IgD-negative memory B cell (primary cell): ENCODE data around the gene KLKB1. TPM values are rescaled to one million over a fixed set of nuclear protein-coding genes. Genes with fewer than 3 reads are reported as not detected.
A peak's percentile ranks its signal among the peaks of the same experiment; 100 is the strongest.
"Not testable (repeated sequence)": the region's sequence is repeated elsewhere in the genome, so short reads cannot be mapped to it uniquely, and the experiment has no call there.

Experiments
- H3K27ac Mint-ChIP-seq, 3 donors: one replicate each; pipeline ENCODE4 v1.8.0; 2020 to 2022; ENCODE audit warnings: mild to moderate bottlenecking in 3 of 3, mixed read lengths in 3 of 3, moderate library complexity in 1 of 3
- H3K27me3 Mint-ChIP-seq: one replicate; pipeline ENCODE4 v1.8.0; 2021; ENCODE audit warnings: mixed read lengths
- H3K36me3 Mint-ChIP-seq: one replicate; pipeline ENCODE4 v1.8.0; 2020; ENCODE audit warnings: mild to moderate bottlenecking, mixed read lengths
- H3K4me1 Mint-ChIP-seq, 3 donors: one replicate each; pipeline ENCODE4 v1.8.0; 2020 to 2022; ENCODE audit warnings: mixed read lengths in 3 of 3, mild to moderate bottlenecking in 1 of 3
- H3K4me3 Mint-ChIP-seq, 4 donors: one replicate each; pipeline ENCODE4 v1.8.0; 2020 to 2022; ENCODE audit warnings: mild to moderate bottlenecking in 4 of 4, mixed read lengths in 4 of 4, moderate library complexity in 3 of 4
- H3K9me3 Mint-ChIP-seq, 3 donors: one replicate each; pipeline ENCODE4 v1.8.0; 2020 to 2021; ENCODE audit warnings: mixed read lengths in 3 of 3, mild to moderate bottlenecking in 1 of 3
- polyA plus RNA-seq: library from polyadenylated mRNA; unstranded; fragments of 300-500 nt; fragmentation: Illumina TruSeq; gene quantifications from one replicate; pipeline ENCODE4 v1.2.3, GENCODE V29; 2021

KLKB1 gene
- polyA plus RNA-seq, 1 donor from 2014 or later = 0.23 TPM

GRCh38 chr4:186265683-186266652 lies 38.7 kb downstream of the KLKB1 start, which contains the start of gene F11:
Gene F11, plus strand, starts transcription at chr4:186266189. Its CDS starts 948 bp downstream, at chr4:186267137.
- no peak within 1 kb of the TSS for H3K4me3 Mint-ChIP-seq
- peaks cover 19% of the 10 kb centered on the region for H3K27me3 Mint-ChIP-seq
- H3K9me3 Mint-ChIP-seq = peaks cover 0 to 3% (median 0%) of the 10 kb centered on the region in 3 donors
- H3K4me1 Mint-ChIP-seq = no peaks in the 10 kb centered on the region
- no peak within 1 kb of the TSS for H3K27ac Mint-ChIP-seq
- no peaks in the 10 kb centered on the region for H3K36me3 Mint-ChIP-seq

DNA sequence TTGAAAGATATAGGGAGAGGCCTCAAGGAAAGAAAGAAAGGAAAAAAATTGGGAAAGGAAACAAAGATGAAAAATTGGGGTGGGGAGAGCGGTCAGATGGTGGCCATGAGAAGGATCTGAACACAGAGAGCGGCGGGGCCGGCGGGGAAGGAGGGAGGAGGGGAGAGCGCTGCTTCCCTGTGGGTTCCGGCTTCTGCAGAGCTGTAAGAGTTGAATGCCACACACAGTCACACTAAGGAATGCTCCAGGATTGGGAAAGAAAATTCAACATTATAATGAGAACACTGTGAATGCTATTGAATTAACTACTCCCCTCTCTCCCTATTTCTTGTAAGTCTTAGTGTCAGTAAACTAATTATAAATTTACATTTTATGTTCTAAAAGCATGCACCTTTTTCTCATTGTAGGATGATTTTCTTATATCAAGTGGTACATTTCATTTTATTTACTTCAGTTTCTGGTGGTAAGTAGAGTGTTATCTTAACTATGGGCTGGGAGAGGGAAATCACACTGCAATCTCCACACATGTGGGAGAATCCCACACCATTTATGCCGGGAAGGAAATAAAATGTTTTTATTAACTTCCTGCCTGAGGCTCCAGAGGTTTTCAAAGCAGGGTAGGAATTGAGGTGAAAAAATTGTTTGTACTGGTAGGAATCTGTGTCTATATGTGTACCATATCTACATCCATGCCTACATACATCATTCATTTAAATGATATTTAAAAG lies 39.6 kb downstream of the KLKB1 start:
- no peaks in the 10 kb centered on the region for H3K4me1 Mint-ChIP-seq
- H3K27me3 Mint-ChIP-seq = peaks cover 19% of the 10 kb centered on the region
- no peak overlapping the region for H3K4me3 Mint-ChIP-seq
- H3K36me3 Mint-ChIP-seq = no peaks in the 10 kb centered on the region
- H3K27ac Mint-ChIP-seq = no peak overlapping the region
- peaks cover 0 to 3% (median 0%) of the 10 kb centered on the region in 3 donors for H3K9me3 Mint-ChIP-seq

- Mint-ChIP-seq H3K27me3 (peaks cover 15% of the 10 kb centered on the region), H3K4me1 (no peaks in the 10 kb centered on the region), H3K4me3 (no peak overlapping the region), H3K36me3 (no peaks in the 10 kb centered on the region), H3K9me3 (peaks cover 0 to 3% (median 0%) of the 10 kb centered on the region in 3 donors), H3K27ac (no peak overlapping the region)
Measured at GRCh38 chr4:186271081-186271678, 43.9 kb downstream of the KLKB1 start.

GRCh38 chr4:186272699-186273391 lies 45.5 kb downstream of the KLKB1 start:
- H3K27me3 Mint-ChIP-seq = peaks cover 6% of the 10 kb centered on the region
- no peak overlapping the region for H3K4me3 Mint-ChIP-seq
- H3K4me1 Mint-ChIP-seq = no peaks in the 10 kb centered on the region
- H3K36me3 Mint-ChIP-seq = no peaks in the 10 kb centered on the region
- no peak overlapping the region for H3K27ac Mint-ChIP-seq
- H3K9me3 Mint-ChIP-seq = peaks cover 0 to 5% (median 0%) of the 10 kb centered on the region in 3 donors

DNA sequence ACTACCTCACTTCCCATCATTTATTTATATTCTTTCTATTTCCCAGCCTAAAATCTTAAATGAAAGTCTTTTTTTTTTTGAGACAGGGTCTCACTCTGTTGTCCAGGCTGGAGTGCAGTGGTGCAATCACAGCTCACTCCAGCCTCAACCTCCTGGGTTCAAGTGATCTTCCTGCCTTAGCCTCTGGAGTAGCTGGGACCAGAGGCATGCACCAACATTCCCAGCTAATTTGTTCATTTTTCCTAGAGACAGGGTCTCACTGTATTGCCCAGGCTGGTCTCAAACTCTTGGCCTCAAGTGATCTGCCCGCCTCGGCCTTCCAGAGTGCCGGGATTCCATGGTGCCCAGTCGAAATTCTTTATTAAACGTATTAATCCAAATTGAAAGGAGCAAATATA lies 46.1 kb downstream of the KLKB1 start:
- H3K9me3 Mint-ChIP-seq, H3K27ac Mint-ChIP-seq, H3K27me3 Mint-ChIP-seq, H3K4me3 Mint-ChIP-seq, H3K4me1 Mint-ChIP-seq, H3K36me3 Mint-ChIP-seq: not testable (repeated sequence)

DNA sequence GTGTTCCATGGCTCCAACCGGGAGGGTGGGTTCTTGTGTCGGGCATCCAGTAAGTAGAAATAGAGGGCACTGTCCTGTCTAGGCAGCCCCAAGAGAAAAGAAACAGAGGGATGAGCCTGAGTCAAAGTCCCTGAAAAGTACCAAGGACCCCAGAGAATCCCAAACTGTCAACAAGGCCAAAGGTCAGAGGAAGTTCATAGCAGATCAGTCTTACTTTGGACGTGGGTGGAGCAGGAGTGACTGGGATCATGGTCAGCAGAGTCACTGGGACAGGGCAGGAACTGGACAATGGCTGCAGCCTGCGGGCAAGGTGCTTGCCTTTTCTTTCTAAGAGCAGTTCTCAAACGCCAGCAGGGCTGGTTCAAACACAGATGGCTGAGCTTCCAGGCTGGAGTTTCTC lies 56.0 kb downstream of the KLKB1 start:
- no peak overlapping the region for H3K27ac Mint-ChIP-seq
- H3K36me3 Mint-ChIP-seq = no peaks in the 10 kb centered on the region
- H3K4me1 Mint-ChIP-seq = peaks cover 0 to 2% (median 0%) of the 10 kb centered on the region in 3 donors
- H3K27me3 Mint-ChIP-seq = peaks cover 5% of the 10 kb centered on the region
- H3K9me3 Mint-ChIP-seq = peaks cover 0 to 5% (median 0%) of the 10 kb centered on the region in 3 donors
- no peak overlapping the region for H3K4me3 Mint-ChIP-seq

DNA sequence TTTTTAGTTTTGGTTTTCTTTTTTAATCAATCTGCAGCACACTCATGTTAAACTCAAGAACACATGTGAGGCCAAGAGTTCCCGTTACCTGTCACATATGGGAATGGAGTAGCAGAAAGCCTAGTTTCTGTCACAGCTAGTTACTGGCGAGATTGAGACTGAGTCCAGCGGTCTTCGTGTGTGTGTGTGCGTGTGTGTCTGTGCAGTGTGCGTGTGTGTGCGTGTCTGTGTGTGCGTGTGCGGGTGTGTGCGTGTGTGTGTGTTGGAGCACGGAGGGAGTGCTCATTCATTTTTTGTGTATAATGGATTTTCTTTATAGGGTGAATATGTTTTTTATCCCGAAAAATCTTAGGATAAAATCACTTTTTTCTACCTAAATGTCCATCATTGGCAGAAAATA lies 57.8 kb downstream of the KLKB1 start:
- Mint-ChIP-seq H3K9me3 (peaks cover 0 to 6% (median 0%) of the 10 kb centered on the region in 3 donors), H3K36me3 (peaks cover 1% of the 10 kb centered on the region), H3K27me3 (peaks cover 3% of the 10 kb centered on the region), H3K4me3 (no peak overlapping the region), H3K27ac (no peak overlapping the region), H3K4me1 (no peaks in the 10 kb centered on the region)

- Mint-ChIP-seq H3K36me3 (peaks cover 1% of the 10 kb centered on the region), H3K27me3 (peaks cover 5% of the 10 kb centered on the region), H3K27ac (no peak overlapping the region), H3K4me3 (no peak overlapping the region), H3K9me3 (peaks cover 0 to 6% (median 0%) of the 10 kb centered on the region in 3 donors), H3K4me1 (no peaks in the 10 kb centered on the region)
Measured at GRCh38 chr4:186286581-186286980, 59.3 kb downstream of the KLKB1 start.

DNA sequence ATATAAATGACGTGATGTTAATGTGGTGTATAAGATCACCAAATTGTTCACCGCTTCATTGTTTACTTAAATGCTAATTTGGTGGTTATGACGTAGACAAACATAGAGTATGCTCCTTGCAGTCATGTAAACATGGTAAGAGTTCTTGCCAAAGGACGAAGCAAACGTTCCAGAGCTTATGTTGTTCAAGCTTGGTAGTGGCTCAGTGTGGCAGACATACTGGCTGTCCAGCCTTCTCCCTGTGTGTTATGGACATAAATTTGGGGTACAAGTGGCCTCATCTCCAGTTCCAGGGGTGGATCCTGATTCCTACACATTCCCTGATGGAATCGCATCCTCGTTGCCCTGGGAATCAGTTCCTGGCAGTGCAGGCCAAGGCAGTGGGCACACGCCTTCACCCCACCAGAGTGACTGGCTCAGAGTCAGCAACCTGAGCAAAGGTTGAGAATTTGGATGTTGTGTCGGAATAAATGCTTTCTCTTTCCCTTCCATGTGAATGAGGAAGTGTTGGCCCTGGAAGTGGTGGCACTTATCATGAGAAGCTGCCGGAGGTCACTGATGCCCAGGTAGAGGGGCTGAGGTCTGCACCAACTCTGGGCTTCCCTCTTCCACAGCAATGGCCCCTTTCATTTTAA lies 64.1 kb downstream of the KLKB1 start:
- no peak overlapping the region for H3K27ac Mint-ChIP-seq
- H3K4me3 Mint-ChIP-seq = no peak overlapping the region
- H3K36me3 Mint-ChIP-seq = peaks cover 1% of the 10 kb centered on the region
- peaks cover 0 to 5% (median 0%) of the 10 kb centered on the region in 3 donors for H3K9me3 Mint-ChIP-seq
- no peaks in the 10 kb centered on the region for H3K4me1 Mint-ChIP-seq
- peaks cover 8% of the 10 kb centered on the region for H3K27me3 Mint-ChIP-seq

GRCh38 chr4:186294160-186294559 lies 66.9 kb downstream of the KLKB1 start:
- no peaks in the 10 kb centered on the region for H3K9me3 Mint-ChIP-seq
- H3K27ac Mint-ChIP-seq = no peak overlapping the region
- peaks cover 0 to 1% (median 1%) of the 10 kb centered on the region in 3 donors for H3K4me1 Mint-ChIP-seq
- H3K27me3 Mint-ChIP-seq = peaks cover 15% of the 10 kb centered on the region
- H3K36me3 Mint-ChIP-seq = peaks cover 1% of the 10 kb centered on the region
- H3K4me3 Mint-ChIP-seq = no peak overlapping the region

DNA sequence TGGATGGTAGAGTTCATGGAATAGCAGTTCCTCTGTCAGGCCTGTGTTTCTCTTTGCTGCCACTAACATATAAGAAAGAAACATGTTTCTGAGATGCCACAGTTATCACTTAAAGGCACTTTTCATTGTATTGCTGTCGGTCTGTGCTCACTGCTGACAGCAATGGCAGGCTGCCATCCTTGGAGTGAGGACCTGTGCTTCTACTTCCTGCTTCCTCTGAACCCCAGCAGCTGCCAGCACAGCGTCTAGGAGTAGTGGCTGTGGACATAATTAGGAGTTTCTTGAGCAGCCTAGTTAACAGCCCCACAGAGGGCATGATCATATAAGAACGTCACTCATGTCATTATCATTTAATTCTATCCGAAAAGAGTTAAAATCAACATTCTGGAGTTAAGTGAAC lies 69.2 kb downstream of the KLKB1 start:
- Mint-ChIP-seq H3K4me1 (peaks cover 0 to 1% (median 1%) of the 10 kb centered on the region in 3 donors), H3K27me3 (peaks cover 13% of the 10 kb centered on the region), H3K4me3 (no peak overlapping the region), H3K9me3 (peaks cover 0 to 3% (median 0%) of the 10 kb centered on the region in 3 donors), H3K27ac (no peak overlapping the region), H3K36me3 (no peaks in the 10 kb centered on the region)

DNA sequence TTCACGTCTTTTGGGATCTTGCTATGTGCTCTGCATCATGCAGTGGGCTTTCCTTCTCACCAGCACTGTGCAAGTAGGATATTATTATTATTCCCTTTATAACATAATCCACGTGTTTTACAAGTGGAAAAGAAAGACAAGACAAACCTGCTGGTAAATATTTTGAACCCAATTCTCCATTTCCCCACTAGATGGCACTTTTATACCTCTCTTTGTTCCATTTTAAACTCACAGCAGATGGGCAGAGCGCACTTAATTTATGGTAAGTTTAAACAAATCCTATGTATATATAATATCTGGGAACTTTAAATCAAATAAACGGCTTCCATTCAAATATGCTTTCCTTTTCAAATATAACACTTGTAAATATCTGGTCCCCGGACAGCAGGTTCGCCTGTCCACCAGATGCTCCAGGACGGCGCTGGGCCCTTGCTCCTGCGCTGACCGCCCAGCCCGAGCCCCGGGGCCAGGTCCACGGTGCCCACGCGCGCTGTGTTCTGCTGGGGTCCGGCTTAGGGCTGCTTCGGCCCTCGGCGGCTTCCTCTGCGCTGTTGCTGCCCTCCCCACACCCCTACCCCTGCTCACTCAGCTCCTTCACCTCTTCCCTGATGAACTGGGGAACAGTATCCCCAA lies 69.8 kb downstream of the KLKB1 start:
- Mint-ChIP-seq H3K27me3 (peaks cover 12% of the 10 kb centered on the region), H3K9me3 (peaks cover 0 to 3% (median 0%) of the 10 kb centered on the region in 3 donors), H3K4me1 (peaks cover 0 to 1% (median 1%) of the 10 kb centered on the region in 3 donors), H3K27ac (no peak overlapping the region), H3K4me3 (no peak overlapping the region), H3K36me3 (no peaks in the 10 kb centered on the region)

DNA sequence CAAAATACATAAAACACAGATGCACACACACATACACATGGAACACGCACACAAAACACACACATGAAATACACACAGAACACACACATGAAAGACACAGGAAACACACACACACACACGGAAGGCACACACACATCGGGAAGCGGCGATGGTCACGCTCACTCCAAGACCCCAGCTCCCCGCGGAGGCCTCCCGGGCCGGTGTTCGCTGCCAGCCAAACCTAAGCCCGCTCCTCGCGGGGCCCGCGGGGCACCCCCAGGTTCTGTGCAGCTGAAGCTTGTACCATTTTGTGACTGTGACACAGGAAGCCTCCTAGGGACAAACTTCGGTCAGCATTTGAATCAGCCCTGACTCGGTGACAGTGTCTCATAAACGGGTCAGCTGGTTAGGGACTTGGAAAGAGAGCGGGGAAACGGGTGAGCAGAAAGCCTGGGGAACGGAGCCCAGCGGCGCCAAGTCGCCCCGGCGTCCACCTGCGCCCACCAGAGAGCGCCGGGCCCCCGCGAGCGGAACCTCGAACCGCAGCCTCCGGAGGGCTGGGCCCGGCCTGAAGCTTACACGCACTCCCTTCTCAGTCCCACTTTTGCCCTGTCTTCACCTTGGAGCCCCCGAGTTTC lies 70.8 kb downstream of the KLKB1 start:
- Mint-ChIP-seq H3K9me3 (peaks cover 0 to 3% (median 0%) of the 10 kb centered on the region in 3 donors), H3K27me3 (peaks cover 8% of the 10 kb centered on the region), H3K4me3 (peak overlapping the region in 1 of 4 donors; percentile 4), H3K4me1 (peaks cover 0 to 1% (median 1%) of the 10 kb centered on the region in 3 donors), H3K27ac (no peak overlapping the region), H3K36me3 (no peaks in the 10 kb centered on the region)
